Neural progenitor cell (in vitro differentiated cells): ENCODE measurements around the gene ITGAD. TPM values are rescaled to one million over a fixed set of nuclear protein-coding genes. Genes with fewer than 3 reads are reported as not detected.

Source experiments
- DNase-seq: peaks from one replicate; pipeline ENCODE4 v3.0.0-alpha.2; 2016; ENCODE audit warnings: low spot score
- H2AFZ ChIP-seq: fragments of 200-600 bp; sonication (generic); replicated peaks from 2 replicates; pipeline ENCODE4 v1.6.1; 2016; ENCODE audit warnings: antibody characterized with exemption
- H3F3A ChIP-seq: fragments of 200-600 bp; sonication (generic); 2 replicates; pipeline ENCODE4 v1.6.1; 2016; ENCODE audit warnings: antibody characterized with exemption, low read depth
- H3K27ac ChIP-seq: fragments of 200-600 bp; sonication (generic); 2 replicates; pipeline ENCODE4 v1.5.1; 2016; ENCODE audit warnings: mild to moderate bottlenecking
- H3K27me3 ChIP-seq: fragments of 200-600 bp; sonication (generic); 2 replicates; pipeline ENCODE4 v1.6.1; 2016; ENCODE audit warnings: mild to moderate bottlenecking, moderate library complexity
- H3K36me3 ChIP-seq: fragments of 200-600 bp; sonication (generic); 2 replicates; pipeline ENCODE4 v1.5.1; 2016
- H3K4me1 ChIP-seq: fragments of 200-600 bp; sonication (generic); 2 replicates; pipeline ENCODE4 v1.6.1; 2016; ENCODE audit warnings: mixed run types
- H3K4me2 ChIP-seq: fragments of 200-600 bp; sonication (generic); 2 replicates; pipeline ENCODE4 v1.6.1; 2016
- H3K4me3 ChIP-seq: fragments of 200-600 bp; sonication (generic); 2 replicates; pipeline ENCODE4 v1.5.1; 2016
- H3K79me2 ChIP-seq: fragments of 200-600 bp; sonication (generic); 2 replicates; pipeline ENCODE4 v1.6.1; 2016; ENCODE audit warnings: low read depth
- H3K9ac ChIP-seq: fragments of 200-600 bp; sonication (generic); 2 replicates; pipeline ENCODE4 v1.6.1; 2016
- H3K9me3 ChIP-seq: fragments of 200-600 bp; sonication (generic); 2 replicates; pipeline ENCODE4 v1.5.1; 2016; ENCODE audit warnings: low read depth
- H4K20me1 ChIP-seq: fragments of 200-600 bp; sonication (generic); 2 replicates; pipeline ENCODE4 v1.6.1; 2016; ENCODE audit warnings: low read depth
- H3K27ac Mint-ChIP-seq: 3 replicates; pipeline ENCODE4 v1.8.0; 2021; ENCODE audit warnings: mixed read lengths
- H3K27me3 Mint-ChIP-seq: 2 replicates; pipeline ENCODE4 v1.8.0; 2022; ENCODE audit warnings: low read depth, mild to moderate bottlenecking, inconsistent platforms, moderate library complexity, mixed read lengths; ENCODE audit not compliant: insufficient read depth
- H3K36me3 Mint-ChIP-seq: 3 replicates; pipeline ENCODE4 v1.8.0; 2021; ENCODE audit warnings: mixed read lengths
- H3K4me1 Mint-ChIP-seq: 3 replicates; pipeline ENCODE4 v1.8.0; 2021; ENCODE audit warnings: mixed read lengths
- H3K4me3 Mint-ChIP-seq: 3 replicates; pipeline ENCODE4 v1.8.0; 2021; ENCODE audit warnings: mild to moderate bottlenecking, moderate library complexity, mixed read lengths
- H3K9me3 Mint-ChIP-seq: 3 replicates; pipeline ENCODE4 v1.8.0; 2020; ENCODE audit warnings: mixed read lengths
- EZH2 ChIP-seq: fragments of 200-600 bp; sonication (generic); IDR thresholded peaks from 2 replicates; pipeline ENCODE4 v1.6.1; 2017; ENCODE audit warnings: antibody characterized with exemption, mild to moderate bottlenecking, moderate library complexity
- EZH2phosphoT487 ChIP-seq: fragments of 200-600 bp; sonication (generic); IDR thresholded peaks from 2 replicates; pipeline ENCODE4 v1.6.1; 2017; ENCODE audit warnings: antibody characterized with exemption
- total RNA-seq: library from RNA; depleted of rRNA; stranded (reverse); fragments of >200 nt; gene quantifications from 2 replicates; pipeline ENCODE4 v1.2.3, GENCODE V29; 2015; ENCODE audit warnings: low replicate concordance
- TF ChIP-seq, protein P1 (sequence below): fragments of 200-600 bp; sonication (generic); IDR thresholded peaks from 2 replicates; pipeline ENCODE4 v1.5.1; 2017; ENCODE audit warnings: antibody characterized with exemption, mild to moderate bottlenecking

The ITGAD gene
- total RNA-seq, 1 donor from 2014 or later, result not detected

DNA sequence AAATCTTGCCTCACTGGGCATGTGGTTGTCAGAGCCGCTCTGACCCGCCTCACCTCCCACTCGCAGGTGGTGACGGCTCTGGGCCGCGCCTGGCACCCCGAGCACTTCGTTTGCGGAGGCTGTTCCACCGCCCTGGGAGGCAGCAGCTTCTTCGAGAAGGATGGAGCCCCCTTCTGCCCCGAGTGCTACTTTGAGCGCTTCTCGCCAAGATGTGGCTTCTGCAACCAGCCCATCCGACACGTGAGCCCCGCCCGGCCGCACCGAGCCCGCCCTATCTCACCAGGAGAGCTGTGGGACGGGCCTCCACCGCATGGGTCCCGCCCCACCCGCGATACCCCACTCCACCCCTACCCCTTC, 82.8 kb downstream of the ITGAD start:
- Mint-ChIP-seq H3K4me3 (peak overlapping the region; percentile 86), H3K9me3 (no peaks in the 10 kb centered on the region), H3K4me1 (peaks cover 19% of the 10 kb centered on the region), H3K27me3 (peaks cover 52% of the 10 kb centered on the region), H3K36me3 (peaks cover 5% of the 10 kb centered on the region), H3K27ac (no peak overlapping the region)
- Histone ChIP-seq H3K79me2 (no peaks in the 10 kb centered on the region), H3K4me1 (no peaks in the 10 kb centered on the region), H3K9me3 (no peaks in the 10 kb centered on the region), H4K20me1 (peaks cover 19% of the 10 kb centered on the region), H3K27ac (no peak overlapping the region), H3K36me3 (no peaks in the 10 kb centered on the region), H3F3A (peaks cover 7% of the 10 kb centered on the region), H3K4me3 (no peak overlapping the region), H3K9ac (no peak overlapping the region), H3K4me2 (peak overlapping the region; percentile 87), H3K27me3 (peaks cover 100% of the 10 kb centered on the region), H2AFZ (no peak overlapping the region)
- TF ChIP-seq, protein P1, sequence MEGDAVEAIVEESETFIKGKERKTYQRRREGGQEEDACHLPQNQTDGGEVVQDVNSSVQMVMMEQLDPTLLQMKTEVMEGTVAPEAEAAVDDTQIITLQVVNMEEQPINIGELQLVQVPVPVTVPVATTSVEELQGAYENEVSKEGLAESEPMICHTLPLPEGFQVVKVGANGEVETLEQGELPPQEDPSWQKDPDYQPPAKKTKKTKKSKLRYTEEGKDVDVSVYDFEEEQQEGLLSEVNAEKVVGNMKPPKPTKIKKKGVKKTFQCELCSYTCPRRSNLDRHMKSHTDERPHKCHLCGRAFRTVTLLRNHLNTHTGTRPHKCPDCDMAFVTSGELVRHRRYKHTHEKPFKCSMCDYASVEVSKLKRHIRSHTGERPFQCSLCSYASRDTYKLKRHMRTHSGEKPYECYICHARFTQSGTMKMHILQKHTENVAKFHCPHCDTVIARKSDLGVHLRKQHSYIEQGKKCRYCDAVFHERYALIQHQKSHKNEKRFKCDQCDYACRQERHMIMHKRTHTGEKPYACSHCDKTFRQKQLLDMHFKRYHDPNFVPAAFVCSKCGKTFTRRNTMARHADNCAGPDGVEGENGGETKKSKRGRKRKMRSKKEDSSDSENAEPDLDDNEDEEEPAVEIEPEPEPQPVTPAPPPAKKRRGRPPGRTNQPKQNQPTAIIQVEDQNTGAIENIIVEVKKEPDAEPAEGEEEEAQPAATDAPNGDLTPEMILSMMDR, result no peak
- TF ChIP-seq EZH2 (peak; percentile 57), EZH2phosphoT487 (no peak)
- no peak for DNase-seq

Other genes with a start within 250 kb of the ITGAD start
- gene PRSS36, start 243.3 kb upstream of the ITGAD start, total RNA-seq, result 0.30 and 0.68 TPM in 2 replicates
- gene FUS, start 213.2 kb upstream of the ITGAD start, total RNA-seq, result 81.7 and 127 TPM in 2 replicates
- 0.81 TPM in 1 of 2 replicates, not detected in the other for gene PYCARD, start 190.6 kb upstream of the ITGAD start, total RNA-seq
- gene TRIM72, start 179.2 kb upstream of the ITGAD start, total RNA-seq, result 0.07 TPM in 1 of 2 replicates, not detected in the other
- gene PYDC1, start 176.2 kb upstream of the ITGAD start, total RNA-seq, result not detected in 2 replicates
- gene ITGAM, start 133.4 kb upstream of the ITGAD start, total RNA-seq, result not detected in 2 replicates
- gene ITGAX, start 38.2 kb upstream of the ITGAD start, total RNA-seq, result not detected in 2 replicates
- not detected in 2 replicates for gene COX6A2, start 35.0 kb downstream of the ITGAD start, total RNA-seq
- gene ZNF843, start 49.5 kb downstream of the ITGAD start, total RNA-seq, result 0.19 and 0.53 TPM in 2 replicates
- 5.4 and 7.6 TPM in 2 replicates for gene ARMC5, start 66.2 kb downstream of the ITGAD start, total RNA-seq
- 0.09 TPM in 1 of 2 replicates, not detected in the other for gene TGFB1I1, start 78.8 kb downstream of the ITGAD start, total RNA-seq
- gene SLC5A2, start 89.8 kb downstream of the ITGAD start, total RNA-seq, result not detected in 2 replicates
- 11.5 and 54.9 TPM in 2 replicates for gene RUSF1, start 115.1 kb downstream of the ITGAD start, total RNA-seq
- not detected in 2 replicates for gene AHSP, start 134.6 kb downstream of the ITGAD start, total RNA-seq